ENCODE measurements around the gene LRMDA.

GRCh38 chr10:75662715-75663114 lies 231.3 kb downstream of the LRMDA start:
- TF ChIP-seq CTCF (IDR thresholded peaks at IDR 0.05) = no peak
- no peak for TF ChIP-seq POLR2A (IDR thresholded peaks at IDR 0.05)

Data from transverse colon (tissue), 3 donors.